Rectal smooth muscle tissue (tissue), 1 donor: ENCODE data around the gene STK11.

Experiments used
- H3K27ac ChIP-seq: one replicate; pipeline ENCODE4 v1.7.0; 2013; ENCODE audit warnings: low read depth, low read length, inconsistent platforms
- H3K27me3 ChIP-seq: one replicate; pipeline ENCODE4 v1.7.0; 2013; ENCODE audit warnings: low read length; ENCODE audit not compliant: control insufficient read depth, insufficient read depth
- H3K36me3 ChIP-seq: one replicate; pipeline ENCODE4 v1.7.0; 2013; ENCODE audit warnings: low read length; ENCODE audit not compliant: control insufficient read depth, insufficient read depth
- H3K4me1 ChIP-seq: one replicate; pipeline ENCODE4 v1.7.0; 2013; ENCODE audit warnings: low read length; ENCODE audit not compliant: control insufficient read depth, insufficient read depth
- H3K4me3 ChIP-seq: one replicate; pipeline ENCODE4 v1.7.0; 2013; ENCODE audit warnings: low read length
- H3K9ac ChIP-seq: one replicate; pipeline ENCODE4 v1.7.0; 2013; ENCODE audit warnings: low read length

STK11 gene

DNA sequence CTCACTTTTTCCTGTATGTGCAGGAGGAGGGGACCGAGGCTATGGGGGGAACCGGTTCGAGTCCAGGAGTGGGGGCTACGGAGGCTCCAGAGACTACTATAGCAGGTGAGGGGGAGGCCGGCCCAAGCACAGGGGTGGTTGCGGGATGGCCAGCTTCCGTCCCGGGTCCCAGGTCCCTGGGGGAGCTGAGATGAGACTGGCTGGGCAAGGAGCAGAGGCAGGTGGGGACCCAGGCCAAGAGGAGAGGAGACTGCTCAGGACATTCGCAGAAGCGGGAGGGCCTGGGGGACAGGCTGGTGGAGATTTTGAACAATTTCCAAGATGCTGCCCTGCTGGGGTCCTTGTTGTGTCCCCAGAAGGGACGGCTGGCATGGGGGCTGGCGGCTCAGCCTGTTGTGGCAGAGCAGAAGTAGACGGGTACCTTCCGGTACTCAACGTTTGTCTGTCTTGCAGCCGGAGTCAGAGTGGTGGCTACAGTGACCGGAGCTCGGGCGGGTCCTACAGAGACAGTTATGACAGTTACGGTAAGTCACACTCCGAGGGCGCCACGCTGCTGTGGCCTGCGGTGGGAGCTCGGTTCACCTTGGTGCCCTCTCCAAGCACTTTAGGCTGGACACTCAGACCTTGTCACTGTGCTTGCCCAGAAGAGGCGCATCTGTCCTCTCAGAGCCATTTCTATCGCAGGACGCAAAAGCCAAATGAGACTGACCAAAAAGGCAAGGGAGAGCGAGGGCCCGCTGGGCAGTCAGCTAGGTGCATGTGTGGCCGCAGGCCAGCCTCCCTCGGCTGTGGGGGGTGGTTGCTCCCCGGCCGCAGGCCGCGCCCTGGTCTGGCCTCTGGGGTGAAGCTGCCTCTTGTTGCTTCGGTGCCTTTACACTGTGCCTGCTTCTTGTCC lies 66.2 kb downstream of the STK11 start:
- H3K4me1 ChIP-seq, result peaks cover 72% of the 10 kb centered on the region

DNA sequence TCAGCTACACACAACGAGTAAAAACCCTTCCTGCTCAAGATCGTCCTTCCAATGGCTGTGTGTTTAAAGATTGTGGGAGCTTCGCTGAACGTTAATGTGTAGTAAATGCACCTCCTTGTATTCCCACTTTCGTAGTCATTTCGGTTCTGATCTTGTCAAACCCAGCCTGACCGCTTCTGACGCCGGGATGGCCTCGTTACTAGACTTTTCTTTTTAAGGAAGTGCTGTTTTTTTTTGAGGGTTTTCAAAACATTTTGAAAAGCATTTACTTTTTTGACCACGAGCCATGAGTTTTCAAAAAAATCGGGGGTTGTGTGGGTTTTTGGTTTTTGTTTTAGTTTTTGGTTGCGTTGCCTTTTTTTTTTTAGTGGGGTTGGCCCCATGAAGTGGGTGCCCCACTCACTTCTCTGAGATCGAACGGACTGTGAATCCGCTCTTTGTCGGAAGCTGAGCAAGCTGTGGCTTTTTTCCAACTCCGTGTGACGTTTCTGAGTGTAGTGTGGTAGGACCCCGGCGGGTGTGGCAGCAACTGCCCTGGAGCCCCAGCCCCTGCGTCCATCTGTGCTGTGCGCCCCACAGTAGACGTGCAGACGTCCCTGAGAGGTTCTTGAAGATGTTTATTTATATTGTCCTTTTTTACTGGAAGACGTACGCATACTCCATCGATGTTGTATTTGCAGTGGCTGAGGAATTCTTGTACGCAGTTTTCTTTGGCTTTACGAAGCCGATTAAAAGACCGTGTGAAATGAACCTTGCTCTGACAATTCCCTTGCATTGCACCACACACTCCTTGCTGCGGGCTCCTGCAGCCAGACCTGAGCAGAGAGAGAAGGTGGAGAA lies 67.1 kb downstream of the STK11 start:
- no peak overlapping the region for H3K9ac ChIP-seq
- peaks cover 30% of the 10 kb centered on the region for H3K36me3 ChIP-seq

More for the DNA sequence above, 66.2 kb downstream of the STK11 start:
- Histone ChIP-seq H3K9ac (no peak overlapping the region), H3K4me3 (peak overlapping the region; percentile 97), H3K27ac (peak overlapping the region; percentile 99), H3K36me3 (peaks cover 30% of the 10 kb centered on the region), H3K27me3 (no peaks in the 10 kb centered on the region)

DNA sequence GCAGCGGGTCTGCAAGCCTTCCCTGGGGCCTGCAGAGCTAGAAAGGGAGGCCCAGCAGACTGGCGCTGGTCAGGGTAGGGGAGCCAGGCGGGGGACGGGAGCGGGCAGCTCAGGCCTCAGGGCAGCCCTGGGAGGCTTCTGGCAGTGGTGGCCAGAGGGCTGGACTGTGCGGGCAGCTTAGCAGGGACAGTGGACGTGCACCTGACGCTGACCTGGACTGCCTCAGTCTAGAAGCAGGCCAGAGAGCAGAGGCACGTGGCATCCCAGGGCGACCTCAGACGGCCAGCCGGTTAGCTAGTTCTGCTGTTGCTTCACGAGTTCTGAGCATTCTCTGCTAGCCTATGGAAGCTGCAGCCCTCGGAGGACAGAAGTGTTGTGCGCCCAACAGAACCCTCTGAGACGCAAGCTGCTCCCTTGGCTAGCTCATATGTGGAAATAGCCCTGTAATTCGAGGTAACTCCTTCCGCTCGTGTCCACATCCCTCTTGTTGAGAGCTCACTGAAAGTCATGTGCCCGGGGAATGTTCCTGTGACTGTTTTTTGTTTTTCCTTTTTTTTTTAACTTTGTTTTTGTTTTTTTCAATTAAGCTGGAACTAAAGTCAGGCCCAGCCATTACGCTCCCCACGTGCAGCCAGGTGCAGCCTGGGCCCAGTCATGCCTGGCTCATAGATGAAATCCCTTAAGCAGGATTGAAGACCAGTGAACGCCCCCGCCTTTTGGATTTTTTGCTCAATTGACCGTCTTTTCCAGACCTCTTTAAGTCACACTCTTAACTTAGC lies 67.9 kb downstream of the STK11 start:
- Histone ChIP-seq H3K4me1 (peaks cover 59% of the 10 kb centered on the region), H3K9ac (no peak overlapping the region), H3K27me3 (no peaks in the 10 kb centered on the region), H3K36me3 (peaks cover 30% of the 10 kb centered on the region), H3K27ac (peak overlapping the region; percentile 99), H3K4me3 (no peak overlapping the region)

More for the DNA sequence above, 67.1 kb downstream of the STK11 start:
- Histone ChIP-seq H3K4me3 (no peak overlapping the region), H3K27ac (peak overlapping the region; percentile 99), H3K27me3 (no peaks in the 10 kb centered on the region), H3K4me1 (peaks cover 66% of the 10 kb centered on the region)

DNA sequence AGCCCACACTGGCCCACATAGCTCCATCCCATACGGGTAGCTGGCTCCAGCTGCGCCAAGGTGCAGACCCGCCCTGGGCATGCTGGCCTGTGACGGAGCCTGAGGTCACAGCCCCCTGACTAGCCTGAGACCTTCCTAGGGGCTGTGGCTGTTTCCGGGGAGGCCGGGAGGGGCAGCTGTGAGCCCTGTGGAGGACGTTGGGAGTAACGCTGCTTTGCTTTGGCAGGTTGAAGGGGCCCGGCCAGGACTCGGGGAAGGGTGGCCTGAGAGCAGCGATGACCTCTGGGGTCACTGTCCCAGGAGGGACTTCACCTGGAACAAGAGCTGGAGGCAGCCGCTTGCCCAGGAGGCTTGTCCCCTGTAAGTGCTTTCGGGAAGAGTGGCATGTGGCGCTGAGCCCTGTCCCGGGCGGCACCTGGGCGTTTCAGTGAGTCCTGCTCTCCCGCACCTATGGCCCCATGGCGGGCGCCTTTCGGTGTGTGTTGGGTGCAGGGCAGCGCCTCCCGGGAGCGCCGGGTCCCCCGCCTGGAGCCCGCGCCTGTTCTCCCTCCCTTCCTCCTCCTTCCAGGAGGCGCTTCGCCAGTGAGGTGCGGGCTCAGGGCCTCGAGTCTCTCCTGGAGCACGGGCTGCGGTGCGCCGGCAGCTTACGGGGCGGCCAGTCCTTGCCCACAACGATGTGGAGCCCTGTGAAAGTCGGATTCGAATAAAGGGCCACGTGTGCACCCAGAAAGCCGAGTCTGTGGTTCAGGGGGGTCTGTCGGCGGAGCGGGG lies 68.7 kb downstream of the STK11 start:
- Histone ChIP-seq H3K36me3 (peaks cover 35% of the 10 kb centered on the region), H3K27ac (peak overlapping the region; percentile 99)

DNA sequence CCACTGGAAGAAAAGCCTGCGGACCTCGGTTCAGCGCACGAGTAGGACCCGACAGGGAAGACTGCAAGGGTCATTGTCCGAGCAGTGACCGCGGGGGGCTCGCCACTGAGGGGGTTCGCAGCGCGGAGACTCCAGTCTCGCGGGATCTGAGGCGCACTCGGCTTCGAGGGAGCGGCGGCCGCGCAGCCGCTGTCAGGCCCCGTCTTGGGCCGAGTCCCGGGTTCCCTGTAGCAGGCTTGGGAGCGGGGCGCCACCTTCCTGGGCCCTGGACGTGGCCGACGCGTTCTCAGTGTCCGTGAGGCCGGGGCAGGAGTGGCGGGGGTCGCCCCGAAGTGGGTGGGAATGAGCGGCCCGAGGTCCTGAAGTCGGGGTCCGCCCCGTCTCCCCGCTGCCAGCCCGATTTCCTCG lies 69.3 kb downstream of the STK11 start:
- peaks cover 35% of the 10 kb centered on the region for H3K36me3 ChIP-seq

More for the DNA sequence above, 68.7 kb downstream of the STK11 start:
- Histone ChIP-seq H3K4me3 (peak overlapping the region; percentile 29), H3K4me1 (peaks cover 55% of the 10 kb centered on the region), H3K27me3 (no peaks in the 10 kb centered on the region), H3K9ac (no peak overlapping the region)

DNA sequence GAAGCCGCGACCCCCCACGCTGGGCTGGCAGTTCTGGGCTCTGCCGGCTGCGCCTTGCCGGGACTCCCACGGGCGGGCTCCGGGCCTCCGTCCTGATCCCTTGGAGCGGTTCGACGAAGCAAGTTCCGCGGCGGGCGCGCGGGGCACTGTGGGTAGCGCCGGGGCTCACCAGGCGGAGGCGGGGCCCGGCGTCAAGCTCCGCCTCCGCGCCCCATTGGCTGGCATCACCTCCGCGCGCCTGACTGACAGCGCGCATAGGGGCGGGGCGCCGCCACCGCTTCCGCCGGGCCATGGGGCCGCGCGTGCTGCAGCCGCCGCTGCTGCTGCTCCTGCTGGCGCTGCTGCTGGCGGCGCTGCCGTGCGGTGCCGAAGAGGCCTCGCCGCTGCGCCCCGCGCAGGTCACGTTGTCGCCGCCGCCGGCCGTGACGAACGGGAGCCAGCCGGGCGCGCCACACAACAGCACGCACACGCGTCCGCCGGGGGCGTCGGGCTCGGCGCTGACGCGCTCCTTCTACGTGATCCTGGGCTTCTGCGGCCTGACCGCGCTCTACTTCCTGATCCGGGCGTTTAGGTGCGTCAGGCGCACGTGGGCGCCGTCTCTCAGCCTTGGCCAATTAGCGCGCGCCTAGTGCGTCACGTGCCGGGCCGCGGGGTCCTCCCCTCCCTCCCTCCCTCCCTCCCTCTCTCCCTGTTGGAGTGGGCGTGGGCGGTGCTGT lies 69.8 kb downstream of the STK11 start, which contains the start of gene FAM174C:
TSS of gene FAM174C (plus strand) at position 271 of the 716 bp plus-strand sequence. CDS start at position 291, 20 bp downstream.
- H3K27ac ChIP-seq, result peak within 1 kb of the TSS; percentile 99
- no peaks in the 10 kb centered on the region for H3K27me3 ChIP-seq
- H3K36me3 ChIP-seq, result peaks cover 35% of the 10 kb centered on the region
- H3K4me3 ChIP-seq, result peak within 1 kb of the TSS; percentile 81
- H3K4me1 ChIP-seq, result peaks cover 51% of the 10 kb centered on the region
- peak within 1 kb of the TSS; percentile 79 for H3K9ac ChIP-seq

More for the DNA sequence above, 69.3 kb downstream of the STK11 start:
- Histone ChIP-seq H3K27ac (peak overlapping the region; percentile 99), H3K27me3 (no peaks in the 10 kb centered on the region), H3K4me3 (peak overlapping the region; percentile 29), H3K4me1 (peaks cover 55% of the 10 kb centered on the region), H3K9ac (no peak overlapping the region)

DNA sequence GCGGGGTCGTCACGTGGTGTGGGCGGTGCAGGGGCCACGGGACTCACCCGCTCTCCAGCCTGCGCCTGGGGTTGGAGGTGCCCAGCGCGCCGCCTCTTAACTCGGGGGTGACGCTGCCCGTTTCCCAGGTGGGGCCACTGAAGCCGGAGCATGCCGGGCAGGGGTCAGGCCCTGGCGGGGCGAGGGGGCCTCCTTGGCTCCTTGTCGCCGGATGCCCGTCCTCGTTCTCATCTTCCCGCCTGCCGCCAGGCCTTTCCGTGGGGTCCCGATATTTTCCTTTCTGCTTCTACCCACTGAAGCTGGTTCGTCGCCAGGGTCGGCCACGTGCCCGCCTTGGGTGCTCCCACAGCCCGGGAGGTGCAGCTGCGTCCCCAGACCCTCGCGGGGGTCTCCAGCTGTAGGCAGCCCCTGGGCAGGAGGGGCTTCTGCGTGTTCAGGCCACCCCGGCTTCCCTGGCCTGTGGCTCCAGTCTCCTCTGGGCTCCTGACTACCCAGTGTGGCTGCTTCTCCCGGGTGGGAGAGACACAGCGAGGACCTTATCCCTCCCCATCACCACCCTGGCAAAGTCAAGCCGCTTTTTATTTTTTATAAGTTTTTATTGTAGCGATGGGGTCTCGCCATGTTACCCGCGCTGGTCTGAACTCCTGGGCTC lies 70.5 kb downstream of the STK11 start:
- H3K27me3 ChIP-seq, result no peaks in the 10 kb centered on the region
- H3K9ac ChIP-seq, result peak overlapping the region; percentile 79
- peaks cover 30% of the 10 kb centered on the region for H3K36me3 ChIP-seq
- H3K27ac ChIP-seq, result peak overlapping the region; percentile 99
- peaks cover 44% of the 10 kb centered on the region for H3K4me1 ChIP-seq
- peak overlapping the region; percentile 81 for H3K4me3 ChIP-seq

DNA sequence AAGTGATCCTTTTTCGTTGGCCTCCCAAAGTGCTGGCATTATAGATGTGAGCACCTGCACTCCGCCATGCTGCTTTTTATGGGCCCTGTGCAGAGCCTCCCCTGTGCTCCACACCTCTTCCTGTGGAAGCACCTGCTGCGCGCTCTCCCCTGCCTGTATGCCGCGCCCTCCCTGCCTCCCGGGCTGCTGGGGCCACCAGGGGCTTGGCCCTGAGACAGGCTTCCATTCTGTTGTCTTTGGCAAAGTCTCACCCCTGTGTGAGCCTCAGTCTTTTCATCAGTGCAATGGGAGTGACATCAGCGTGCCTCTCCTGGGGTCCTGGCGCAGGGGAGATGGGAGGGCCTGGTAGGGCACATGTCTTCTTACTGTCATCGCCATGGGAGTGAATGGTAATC lies 71.0 kb downstream of the STK11 start:
- no peaks in the 10 kb centered on the region for H3K27me3 ChIP-seq
- peaks cover 39% of the 10 kb centered on the region for H3K4me1 ChIP-seq
- no peak overlapping the region for H3K27ac ChIP-seq
- no peak overlapping the region for H3K9ac ChIP-seq
- H3K36me3 ChIP-seq, result peaks cover 27% of the 10 kb centered on the region
- peak overlapping the region; percentile 81 for H3K4me3 ChIP-seq

DNA sequence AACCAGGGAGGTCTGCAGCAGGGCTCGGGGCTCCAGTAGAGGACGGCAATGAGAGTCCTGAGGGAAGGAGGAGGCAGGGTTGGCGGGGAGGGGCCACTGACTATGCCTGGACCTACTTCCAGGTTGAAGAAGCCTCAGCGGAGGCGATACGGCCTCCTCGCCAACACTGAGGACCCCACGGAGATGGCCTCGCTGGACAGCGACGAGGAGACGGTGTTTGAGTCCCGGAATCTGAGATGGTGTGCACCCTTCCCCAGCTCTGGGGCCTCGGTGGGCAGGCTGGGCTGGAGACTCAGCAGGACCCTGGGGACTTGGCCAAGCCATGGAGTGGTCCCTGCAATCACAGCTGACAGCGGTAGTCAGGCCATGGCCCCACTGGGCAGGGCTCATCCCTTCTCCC lies 71.5 kb downstream of the STK11 start:
- Histone ChIP-seq H3K9ac (no peak overlapping the region), H3K27me3 (peaks cover 3% of the 10 kb centered on the region), H3K27ac (no peak overlapping the region), H3K4me3 (no peak overlapping the region), H3K36me3 (peaks cover 25% of the 10 kb centered on the region), H3K4me1 (peaks cover 35% of the 10 kb centered on the region)
